ENCODE measurements around the gene OR10G4. TPM values are rescaled to one million over a fixed set of nuclear protein-coding genes. Genes with fewer than 3 reads are reported as not detected.

The OR10G4 gene, protein sequence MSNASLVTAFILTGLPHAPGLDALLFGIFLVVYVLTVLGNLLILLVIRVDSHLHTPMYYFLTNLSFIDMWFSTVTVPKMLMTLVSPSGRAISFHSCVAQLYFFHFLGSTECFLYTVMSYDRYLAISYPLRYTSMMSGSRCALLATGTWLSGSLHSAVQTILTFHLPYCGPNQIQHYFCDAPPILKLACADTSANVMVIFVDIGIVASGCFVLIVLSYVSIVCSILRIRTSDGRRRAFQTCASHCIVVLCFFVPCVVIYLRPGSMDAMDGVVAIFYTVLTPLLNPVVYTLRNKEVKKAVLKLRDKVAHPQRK
- total RNA-seq (2012; rRNA removed) (not detected in 2 replicates), polyA plus RNA-seq (2012; rRNA removed) (not detected in 2 replicates), Bru-seq, nascent RNA (not detected), BruChase-seq, experiment 1, labeled RNA remaining after a 6-hour chase (not detected), BruChase-seq, experiment 2, labeled RNA remaining after a 2-hour chase (percentile 11 among the genes with signal in this experiment)
- not detected in 2 replicates for polyA plus RNA-seq (2012; cell fraction: cytosol; rRNA removed)
- polyA plus RNA-seq (2012; cell fraction: nucleus; rRNA removed; ENCODE audit: low replicate concordance): not detected in 2 replicates
- long read RNA-seq: 0 reads

DNA sequence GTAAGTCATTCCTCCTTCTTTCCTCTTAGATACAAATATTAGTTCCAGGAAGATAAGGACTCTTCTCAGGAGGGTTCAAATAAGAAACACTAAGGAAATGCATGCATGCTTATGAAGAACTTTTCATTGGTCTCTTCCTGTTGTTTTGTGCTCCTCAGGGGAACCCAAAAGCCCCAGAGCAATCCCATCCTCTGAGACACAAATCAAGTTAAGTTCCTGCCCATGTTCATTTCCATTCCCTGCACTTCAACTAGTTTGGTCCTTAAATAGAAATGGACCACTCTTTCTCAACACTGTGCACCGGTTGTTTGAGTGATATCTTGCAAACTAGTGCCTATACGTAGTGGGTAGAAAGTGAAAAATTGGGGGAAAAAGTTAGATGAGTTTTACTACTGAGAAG lies at the start of gene OR10G4:
Gene OR10G4 (plus strand): TSS at position 301 of the 400 bp plus-strand sequence. CDS start 2,578 bp downstream, outside the sequence.
- H4K91ac ChIP-seq (ENCODE audit: insufficient read depth, low read depth, low read length): no peak within 1 kb of the TSS
- in situ Hi-C loops (cut with MboI; ENCODE audit: low sequenced_read_pairs): no loop called here
- no peak within 1 kb of the TSS for H3K4me3 ChIP-seq (ENCODE audit: insufficient read depth, low read depth, low read length)
- H3K79me1 ChIP-seq (ENCODE audit: low read depth in 1 of 2, low read length in 2 of 2): no peaks in the 10 kb centered on the region
- ChIA-PET POLR2A (ENCODE audit: unreplicated experiment) (no interaction called here), CTCF (no interaction called here)
- DNase-seq (no peak), ATAC-seq (ENCODE audit: low read depth) (no peak)
- H3K27me3 ChIP-seq (ENCODE audit: control insufficient read depth, insufficient read depth, low read length): no peaks in the 10 kb centered on the region
- H3K23ac ChIP-seq (ENCODE audit: low read depth, low read length): no peak within 1 kb of the TSS
- BruUV-seq (replicated peaks): no TSS peak
- H3K18ac ChIP-seq (ENCODE audit: low read depth, low read length): no peak within 1 kb of the TSS
- no peak within 1 kb of the TSS for H3K14ac ChIP-seq (replicated peaks; ENCODE audit: low read depth, low read length)
- H2BK20ac ChIP-seq (ENCODE audit: low read depth, low read length): no peak within 1 kb of the TSS
- no peak within 1 kb of the TSS for H3K4ac ChIP-seq (ENCODE audit: low read depth, low read length)
- intact Hi-C loops (cut with micrococcal nuclease): no loop called here
- no peaks in the 10 kb centered on the region for H4K20me1 ChIP-seq (ENCODE audit: insufficient read depth, low read length)
- no peak within 1 kb of the TSS for H2BK15ac ChIP-seq (ENCODE audit: low read depth, low read length)
- H3K56ac ChIP-seq (ENCODE audit: extremely low read depth, insufficient read depth, low read length): no peak within 1 kb of the TSS
- H3K9ac ChIP-seq (ENCODE audit: low read depth, low read length): no peak within 1 kb of the TSS
- H2AK5ac ChIP-seq (ENCODE audit: low read depth, low read length): no peak within 1 kb of the TSS
- dilution Hi-C loops (cut with HindIII; ENCODE audit: low sequenced_read_pairs, unreplicated experiment): no loop called here
- H2BK120ac ChIP-seq (ENCODE audit: low read depth, low read length): no peak within 1 kb of the TSS
- H2AFZ ChIP-seq (replicated peaks; ENCODE audit: low read length, poor library complexity): no peak within 1 kb of the TSS
- H4K5ac ChIP-seq (ENCODE audit: low read depth, low read length): no peak within 1 kb of the TSS
- H3K9me3 ChIP-seq (ENCODE audit: control insufficient read depth, insufficient read depth, low read length): peaks cover 5% of the 10 kb centered on the region; the same call in 1 of the 2 replicates
- H3K36me3 ChIP-seq (ENCODE audit: control insufficient read depth, insufficient read depth, low read length): no peaks in the 10 kb centered on the region
- H4K8ac ChIP-seq (ENCODE audit: low read depth in 2 of 2, low read length in 2 of 2): no peak within 1 kb of the TSS
- H3K4me2 ChIP-seq (ENCODE audit: low read depth, low read length): no peak within 1 kb of the TSS
- no peaks in the 10 kb centered on the region for H3K9me1 ChIP-seq (ENCODE audit: insufficient read depth, low read length)
- H3K27ac ChIP-seq (ENCODE audit: insufficient read depth, low read length): no peak within 1 kb of the TSS
- H3K4me1 ChIP-seq (ENCODE audit: control insufficient read depth, insufficient read depth, low read length): no peaks in the 10 kb centered on the region
- no CpG with 5 or more reads among the region's 2 CpGs for WGBS, 2 experiments (ENCODE audit: extremely low coverage in 2 of 2, insufficient read length in 1 of 2)
- H2AK9ac ChIP-seq (replicated peaks; ENCODE audit: low read depth, low read length, poor library complexity): no peak within 1 kb of the TSS
- no peak within 1 kb of the TSS for H2BK5ac ChIP-seq (ENCODE audit: low read depth, low read length, poor library complexity, severe bottlenecking)
- TF ChIP-seq MAFK (IDR thresholded peaks at IDR 0.05; ENCODE audit: low read depth, low read length) (no peak), BHLHE40 (IDR thresholded peaks at IDR 0.05; ENCODE audit: low read depth, low read length) (no peak), MAZ (IDR thresholded peaks at IDR 0.05; ENCODE audit: borderline replicate concordance, low read depth, low read length) (no peak), CEBPB (IDR thresholded peaks at IDR 0.05; ENCODE audit: low read depth, low read length) (no peak), FOS (IDR thresholded peaks at IDR 0.05; ENCODE audit: low read depth, low read length) (no peak), RFX5 (IDR thresholded peaks at IDR 0.05; ENCODE audit: low read depth, low read length) (no peak), SMC3 (IDR thresholded peaks at IDR 0.05; ENCODE audit: low read depth, low read length) (no peak), CHD1 (IDR thresholded peaks at IDR 0.05; ENCODE audit: low read depth, low read length) (no peak), RAD21 (IDR thresholded peaks at IDR 0.05; ENCODE audit: low read length) (no peak), POLR2A (IDR thresholded peaks at IDR 0.05; ENCODE audit: low read depth, low read length) (no peak), NFE2L2 (IDR thresholded peaks at IDR 0.05; ENCODE audit: low read depth, low read length) (no peak), MXI1 (IDR thresholded peaks at IDR 0.05; ENCODE audit: borderline replicate concordance, low read depth, low read length) (no peak)
- TF ChIP-seq, protein P1, sequence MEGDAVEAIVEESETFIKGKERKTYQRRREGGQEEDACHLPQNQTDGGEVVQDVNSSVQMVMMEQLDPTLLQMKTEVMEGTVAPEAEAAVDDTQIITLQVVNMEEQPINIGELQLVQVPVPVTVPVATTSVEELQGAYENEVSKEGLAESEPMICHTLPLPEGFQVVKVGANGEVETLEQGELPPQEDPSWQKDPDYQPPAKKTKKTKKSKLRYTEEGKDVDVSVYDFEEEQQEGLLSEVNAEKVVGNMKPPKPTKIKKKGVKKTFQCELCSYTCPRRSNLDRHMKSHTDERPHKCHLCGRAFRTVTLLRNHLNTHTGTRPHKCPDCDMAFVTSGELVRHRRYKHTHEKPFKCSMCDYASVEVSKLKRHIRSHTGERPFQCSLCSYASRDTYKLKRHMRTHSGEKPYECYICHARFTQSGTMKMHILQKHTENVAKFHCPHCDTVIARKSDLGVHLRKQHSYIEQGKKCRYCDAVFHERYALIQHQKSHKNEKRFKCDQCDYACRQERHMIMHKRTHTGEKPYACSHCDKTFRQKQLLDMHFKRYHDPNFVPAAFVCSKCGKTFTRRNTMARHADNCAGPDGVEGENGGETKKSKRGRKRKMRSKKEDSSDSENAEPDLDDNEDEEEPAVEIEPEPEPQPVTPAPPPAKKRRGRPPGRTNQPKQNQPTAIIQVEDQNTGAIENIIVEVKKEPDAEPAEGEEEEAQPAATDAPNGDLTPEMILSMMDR (conservative IDR thresholded peaks at IDR 0.05; ENCODE audit: low read depth, low read length): no peak
- TF ChIP-seq, protein P2, sequence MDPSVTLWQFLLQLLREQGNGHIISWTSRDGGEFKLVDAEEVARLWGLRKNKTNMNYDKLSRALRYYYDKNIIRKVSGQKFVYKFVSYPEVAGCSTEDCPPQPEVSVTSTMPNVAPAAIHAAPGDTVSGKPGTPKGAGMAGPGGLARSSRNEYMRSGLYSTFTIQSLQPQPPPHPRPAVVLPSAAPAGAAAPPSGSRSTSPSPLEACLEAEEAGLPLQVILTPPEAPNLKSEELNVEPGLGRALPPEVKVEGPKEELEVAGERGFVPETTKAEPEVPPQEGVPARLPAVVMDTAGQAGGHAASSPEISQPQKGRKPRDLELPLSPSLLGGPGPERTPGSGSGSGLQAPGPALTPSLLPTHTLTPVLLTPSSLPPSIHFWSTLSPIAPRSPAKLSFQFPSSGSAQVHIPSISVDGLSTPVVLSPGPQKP (IDR thresholded peaks at IDR 0.05; ENCODE audit: borderline replicate concordance, low read depth, low read length): no peak
- TF ChIP-seq, protein P3, sequence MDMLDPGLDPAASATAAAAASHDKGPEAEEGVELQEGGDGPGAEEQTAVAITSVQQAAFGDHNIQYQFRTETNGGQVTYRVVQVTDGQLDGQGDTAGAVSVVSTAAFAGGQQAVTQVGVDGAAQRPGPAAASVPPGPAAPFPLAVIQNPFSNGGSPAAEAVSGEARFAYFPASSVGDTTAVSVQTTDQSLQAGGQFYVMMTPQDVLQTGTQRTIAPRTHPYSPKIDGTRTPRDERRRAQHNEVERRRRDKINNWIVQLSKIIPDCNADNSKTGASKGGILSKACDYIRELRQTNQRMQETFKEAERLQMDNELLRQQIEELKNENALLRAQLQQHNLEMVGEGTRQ (IDR thresholded peaks at IDR 0.05; ENCODE audit: low read depth, low read length): no peak

All from IMR-90 (cell line).